ENCODE measurements around the gene TRABD. TPM values are rescaled to one million over a fixed set of nuclear protein-coding genes. Genes with fewer than 3 reads are reported as not detected.

The TRABD gene
- total RNA-seq, 2 donors from 2014 or later: 108 to 125 TPM

GRCh38 chr22:50180727-50181521, 4.8 kb upstream of the TRABD start:
- ATAC-seq (replicated peaks in 1 of 2) (no peak), DNase-seq (no peak)
- peaks cover 4% of the 10 kb centered on the region for H3K4me1 Mint-ChIP-seq (ENCODE audit: low read depth)
- H3K27ac Mint-ChIP-seq: no peak overlapping the region
- H3K9me3 Mint-ChIP-seq: no peaks in the 10 kb centered on the region
- H3K4me3 Mint-ChIP-seq: no peak overlapping the region
- H3K36me3 Mint-ChIP-seq (ENCODE audit: insufficient read depth in 2 of 2): no peaks in the 10 kb centered on the region
- no peaks in the 10 kb centered on the region for H3K27me3 Mint-ChIP-seq (ENCODE audit: low read depth)

GRCh38 chr22:50182176-50183081, 3.3 kb upstream of the TRABD start:
- ATAC-seq (replicated peaks in 1 of 2) (no peak), DNase-seq (no peak)
- Mint-ChIP-seq H3K4me1 (ENCODE audit: low read depth) (peaks cover 8% of the 10 kb centered on the region), H3K4me3 (no peak overlapping the region), H3K36me3 (ENCODE audit: insufficient read depth in 2 of 2) (peaks cover 0 to 3% of the 10 kb centered on the region in 2 donors), H3K27me3 (ENCODE audit: low read depth) (no peaks in the 10 kb centered on the region), H3K27ac (no peak overlapping the region), H3K9me3 (no peaks in the 10 kb centered on the region)

- Mint-ChIP-seq H3K4me3 (peak overlapping the region in 1 of 2 donors; percentile 14), H3K27me3 (ENCODE audit: low read depth) (no peaks in the 10 kb centered on the region), H3K36me3 (ENCODE audit: insufficient read depth in 2 of 2) (peaks cover 0 to 3% of the 10 kb centered on the region in 2 donors), H3K27ac (no peak overlapping the region), H3K4me1 (ENCODE audit: low read depth) (peaks cover 13% of the 10 kb centered on the region), H3K9me3 (no peaks in the 10 kb centered on the region)
- DNase-seq (no peak), ATAC-seq (replicated peaks in 1 of 2) (no peak)
These were observed 2.4 kb upstream of the TRABD start for GRCh38 chr22:50183141-50183971.

GRCh38 chr22:50184004-50184901, 1.5 kb upstream of the TRABD start:
- H3K4me1 Mint-ChIP-seq (ENCODE audit: low read depth): peaks cover 16% of the 10 kb centered on the region
- H3K4me3 Mint-ChIP-seq: peak overlapping the region; percentile 81 to 85
- DNase-seq (no peak), ATAC-seq (replicated peaks in 1 of 2) (no peak)
- H3K36me3 Mint-ChIP-seq (ENCODE audit: insufficient read depth in 2 of 2): peaks cover 2 to 3% of the 10 kb centered on the region in 2 donors
- H3K9me3 Mint-ChIP-seq: no peaks in the 10 kb centered on the region
- no peaks in the 10 kb centered on the region for H3K27me3 Mint-ChIP-seq (ENCODE audit: low read depth)
- no peak overlapping the region for H3K27ac Mint-ChIP-seq

GRCh38 chr22:50184902-50185374, 775 bp upstream of the TRABD start:
- peak overlapping the region; percentile 86 to 93 for H3K4me3 Mint-ChIP-seq
- H3K9me3 Mint-ChIP-seq: no peaks in the 10 kb centered on the region
- ATAC-seq (replicated peaks in 1 of 2) (peak in 1 of 2 donors; percentile 3), DNase-seq (no peak)
- no peak overlapping the region for H3K27ac Mint-ChIP-seq
- peaks cover 2 to 3% of the 10 kb centered on the region in 2 donors for H3K36me3 Mint-ChIP-seq (ENCODE audit: insufficient read depth in 2 of 2)
- no peaks in the 10 kb centered on the region for H3K27me3 Mint-ChIP-seq (ENCODE audit: low read depth)
- H3K4me1 Mint-ChIP-seq (ENCODE audit: low read depth): peaks cover 23% of the 10 kb centered on the region

GRCh38 chr22:50186181-50186714, 535 bp downstream of the TRABD start:
- Mint-ChIP-seq H3K4me3 (peak overlapping the region; percentile 93 to 97), H3K36me3 (ENCODE audit: insufficient read depth in 2 of 2) (peaks cover 2 to 3% of the 10 kb centered on the region in 2 donors), H3K9me3 (no peaks in the 10 kb centered on the region), H3K27ac (peak overlapping the region; percentile 84), H3K4me1 (ENCODE audit: low read depth) (peaks cover 26% of the 10 kb centered on the region), H3K27me3 (ENCODE audit: low read depth) (no peaks in the 10 kb centered on the region)
- ATAC-seq (replicated peaks in 1 of 2) (no peak), DNase-seq (no peak)

GRCh38 chr22:50186761-50187523, 1.2 kb downstream of the TRABD start:
- no peaks in the 10 kb centered on the region for H3K9me3 Mint-ChIP-seq
- ATAC-seq (replicated peaks in 1 of 2): no peak

GRCh38 chr22:50188356-50188755, 2.6 kb downstream of the TRABD start:
- Mint-ChIP-seq H3K9me3 (no peaks in the 10 kb centered on the region), H3K4me3 (peak overlapping the region; percentile 29 to 41), H3K36me3 (ENCODE audit: insufficient read depth in 2 of 2) (peaks cover 3 to 6% of the 10 kb centered on the region in 2 donors), H3K27ac (no peak overlapping the region), H3K27me3 (ENCODE audit: low read depth) (no peaks in the 10 kb centered on the region), H3K4me1 (ENCODE audit: low read depth) (peaks cover 41% of the 10 kb centered on the region)
- no peak for DNase-seq
- ATAC-seq (replicated peaks in 1 of 2): no peak

More at GRCh38 chr22:50186761-50187523, 1.2 kb downstream of the TRABD start:
- Mint-ChIP-seq H3K36me3 (ENCODE audit: insufficient read depth in 2 of 2) (peaks cover 3 to 6% of the 10 kb centered on the region in 2 donors), H3K27me3 (ENCODE audit: low read depth) (no peaks in the 10 kb centered on the region), H3K4me1 (ENCODE audit: low read depth) (peaks cover 33% of the 10 kb centered on the region), H3K27ac (peak overlapping the region; percentile 84), H3K4me3 (peak overlapping the region; percentile 93 to 97)
- DNase-seq: no peak

GRCh38 chr22:50189184-50189848, 3.6 kb downstream of the TRABD start:
- H3K27me3 Mint-ChIP-seq (ENCODE audit: low read depth): no peaks in the 10 kb centered on the region
- peak overlapping the region; percentile 91 to 92 for H3K4me3 Mint-ChIP-seq
- no peak for ATAC-seq (replicated peaks in 1 of 2)
- DNase-seq: peak in 1 of 2 donors; percentile 2
- no peaks in the 10 kb centered on the region for H3K9me3 Mint-ChIP-seq
- H3K27ac Mint-ChIP-seq: no peak overlapping the region
- peaks cover 37% of the 10 kb centered on the region for H3K4me1 Mint-ChIP-seq (ENCODE audit: low read depth)
- H3K36me3 Mint-ChIP-seq (ENCODE audit: insufficient read depth in 2 of 2): peaks cover 3 to 6% of the 10 kb centered on the region in 2 donors

GRCh38 chr22:50189849-50190181, 4.1 kb downstream of the TRABD start:
- peak overlapping the region; percentile 91 to 92 for H3K4me3 Mint-ChIP-seq
- ATAC-seq (replicated peaks in 1 of 2): peak in 1 of 2 donors; percentile 0

More at GRCh38 chr22:50189849-50190181, 4.1 kb downstream of the TRABD start:
- H3K9me3 Mint-ChIP-seq: no peaks in the 10 kb centered on the region
- peaks cover 3 to 6% of the 10 kb centered on the region in 2 donors for H3K36me3 Mint-ChIP-seq (ENCODE audit: insufficient read depth in 2 of 2)
- H3K27ac Mint-ChIP-seq: peak overlapping the region; percentile 95
- H3K4me1 Mint-ChIP-seq (ENCODE audit: low read depth): peaks cover 39% of the 10 kb centered on the region
- H3K27me3 Mint-ChIP-seq (ENCODE audit: low read depth): no peaks in the 10 kb centered on the region
- DNase-seq: no peak

All from activated T-cell treated with anti-CD3 and anti-CD28 coated beads, Interleukin-2, amount 50 U/mL, for 72 hours (primary cell).